T-cell (primary cell): ENCODE measurements around the gene SEZ6L. TPM values are rescaled to one million over a fixed set of nuclear protein-coding genes. Genes with fewer than 3 reads are reported as not detected.

Source experiments
- ATAC-seq, 4 experiments: fragments of 200-7000 bp in 3 of 4; fragments of 150-1000 bp in 1 of 4; cut with Tn5 transposase; replicated peaks in 1 of 4; 1 replicate in 3 of 4; 2 replicates in 1 of 4; pipeline ENCODE4 v1.10.0; 2021; ENCODE audit warnings: moderate library complexity in 3 of 4, mild to moderate bottlenecking in 2 of 4, moderate number of reproducible peaks in 1 of 4
- CTCF ChIA-PET, 2 donors: fragments of 300-600 bp; sonication (Branson Sonifier 250); formaldehyde crosslinking; loops; one replicate each; lab custom pipeline; 2022; ENCODE audit warnings: antibody characterized with exemption in 2 of 2; lab: Charles Lee
- POLR2A ChIA-PET, 2 donors: fragments of 300-600 bp; sonication (Branson Sonifier 250); formaldehyde crosslinking; loops; one replicate each; lab custom pipeline; 2022; ENCODE audit warnings: antibody characterized with exemption in 2 of 2; lab: Charles Lee
- DNase-seq, 35 experiments: peaks; one replicate each; pipeline versions ENCODE4 v3.0.0 to v3.0.0-alpha.2; 2013 to 2023
- H3K27ac ChIP-seq: one replicate; pipeline ENCODE4 v1.5.1; 2013; ENCODE audit warnings: low read length
- H3K27me3 ChIP-seq, 2 experiments: replicated peaks in 1 of 2; 1 replicate in 1 of 2; 2 replicates in 1 of 2; pipeline versions ENCODE4 v1.6.1 to v1.7.0; 2013; ENCODE audit warnings: low read length in 1 of 2, mixed read lengths in 1 of 2; ENCODE audit not compliant: control insufficient read depth in 2 of 2, insufficient read depth in 2 of 2; ENCODE audit errors: extremely low read depth in 1 of 2
- H3K36me3 ChIP-seq, 2 donors: 1 replicate in 1 of 2; 2 replicates in 1 of 2; pipeline versions ENCODE4 v1.6.1 to v1.7.0; 2013; ENCODE audit warnings: low read length in 1 of 2; ENCODE audit not compliant: control insufficient read depth in 2 of 2, insufficient read depth in 1 of 2; ENCODE audit errors: extremely low read depth in 1 of 2
- H3K4me1 ChIP-seq, 2 experiments: 1 replicate in 1 of 2; 2 replicates in 1 of 2; pipeline versions ENCODE4 v1.6.1 to v1.7.0; 2013; ENCODE audit warnings: low read length in 2 of 2, mixed read lengths in 1 of 2; ENCODE audit not compliant: insufficient read depth in 2 of 2, control insufficient read depth in 1 of 2; ENCODE audit errors: extremely low read depth in 1 of 2
- H3K4me3 ChIP-seq, 2 donors: 1 replicate in 1 of 2; 2 replicates in 1 of 2; pipeline versions ENCODE4 v1.5.1 to v1.7.0; 2013; ENCODE audit warnings: mild to moderate bottlenecking in 2 of 2, low read length in 1 of 2, moderate library complexity in 1 of 2; ENCODE audit not compliant: control insufficient read depth in 1 of 2; ENCODE audit errors: extremely low read depth in 1 of 2
- H3K9me3 ChIP-seq: 2 replicates; pipeline ENCODE4 v1.7.0; 2013
- H3K27ac Mint-ChIP-seq, 2 donors: one replicate each; pipeline ENCODE4 v1.8.0; 2020 to 2021; ENCODE audit warnings: mild to moderate bottlenecking in 2 of 2, mixed read lengths in 2 of 2
- H3K27me3 Mint-ChIP-seq, 2 donors: one replicate each; pipeline ENCODE4 v1.8.0; 2021 to 2022; ENCODE audit warnings: mixed read lengths in 2 of 2
- H3K36me3 Mint-ChIP-seq: one replicate; pipeline ENCODE4 v1.8.0; 2021; ENCODE audit warnings: mixed read lengths
- H3K4me1 Mint-ChIP-seq, 3 donors: one replicate each; pipeline ENCODE4 v1.8.0; 2020 to 2022; ENCODE audit warnings: mixed read lengths in 3 of 3, mild to moderate bottlenecking in 1 of 3
- H3K4me3 Mint-ChIP-seq, 3 donors: one replicate each; pipeline ENCODE4 v1.8.0; 2020 to 2022; ENCODE audit warnings: mild to moderate bottlenecking in 3 of 3, mixed read lengths in 3 of 3, moderate library complexity in 3 of 3
- H3K9me3 Mint-ChIP-seq, 3 donors: one replicate each; pipeline ENCODE4 v1.8.0; 2020 to 2022; ENCODE audit warnings: mixed read lengths in 3 of 3
- WGBS: methylation state at CpG from one replicate; pipeline ENCODE4 v1.1.5; 2013; ENCODE audit warnings: missing lambda C conversion rate; ENCODE audit not compliant: insufficient coverage; 5-methylcytosine and 5-hydroxymethylcytosine counted together
- total RNA-seq, 35 experiments: library from RNA in 6 of 35; stranded (reverse) in 6 of 35; fragments of 120-200 nt in 1 of 35; gene quantifications; one replicate each; pipeline versions ENCODE4 v1.2.1 to v1.2.4 and lab custom pipeline; 2013 to 2026

Gene SEZ6L
- total RNA-seq, 5 donors from 2014 or later (not counting 1 experiment from before 2014, with no cell fraction given): not detected

DNA sequence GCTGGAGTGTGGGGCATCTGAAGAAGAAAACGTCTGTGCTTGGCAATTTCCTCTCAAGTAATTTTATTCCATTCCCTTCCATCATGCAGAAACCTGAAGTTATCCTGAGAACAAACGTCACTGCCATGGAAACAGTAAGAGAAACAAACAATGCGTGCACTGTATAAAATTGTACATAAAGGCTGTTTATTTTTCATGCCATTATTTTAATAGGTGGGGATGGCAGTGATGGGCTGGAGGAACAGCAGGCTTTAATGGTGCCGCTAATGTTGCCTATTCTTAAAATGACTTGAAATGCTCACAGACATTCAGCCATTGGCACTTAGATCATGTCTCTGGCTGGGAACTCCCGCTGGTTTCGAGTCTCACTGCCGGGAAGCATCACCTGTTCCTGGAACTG is 7.5 kb upstream of the SEZ6L start:
- H3K4me1 ChIP-seq: no peaks in the 10 kb centered on the region
- ChIA-PET POLR2A (no interaction called here), CTCF (no interaction called here)
- peaks cover 0 to 3% (median 0%) of the 10 kb centered on the region in 3 donors for H3K9me3 Mint-ChIP-seq
- no peak overlapping the region for H3K27ac ChIP-seq
- H3K36me3 ChIP-seq: no peaks in the 10 kb centered on the region
- H3K36me3 Mint-ChIP-seq: no peaks in the 10 kb centered on the region
- H3K4me3 ChIP-seq: no peak overlapping the region
- H3K4me3 Mint-ChIP-seq: no peak overlapping the region
- H3K27me3 Mint-ChIP-seq: peaks cover 21 to 47% of the 10 kb centered on the region in 2 donors
- DNase-seq: no peak
- WGBS: 87% methylated on average over 4 of the region's 7 CpGs
- H3K9me3 ChIP-seq: no peaks in the 10 kb centered on the region
- ATAC-seq: no peak
- no peaks in the 10 kb centered on the region for H3K4me1 Mint-ChIP-seq
- peaks cover 0 to 4% of the 10 kb centered on the region in 2 experiments for H3K27me3 ChIP-seq
- no peak overlapping the region for H3K27ac Mint-ChIP-seq

GRCh38 chr22:26162926-26163325 is 6.3 kb upstream of the SEZ6L start:
- peaks cover 0 to 3% (median 0%) of the 10 kb centered on the region in 3 donors for H3K9me3 Mint-ChIP-seq
- ATAC-seq: no peak
- POLR2A ChIA-PET: no interaction called here
- no peak overlapping the region for H3K4me3 Mint-ChIP-seq
- Histone ChIP-seq H3K9me3 (no peaks in the 10 kb centered on the region), H3K4me3 (no peak overlapping the region), H3K27ac (no peak overlapping the region), H3K4me1 (no peaks in the 10 kb centered on the region), H3K27me3 (peaks cover 0 to 8% of the 10 kb centered on the region in 2 experiments), H3K36me3 (no peaks in the 10 kb centered on the region)
- no peaks in the 10 kb centered on the region for H3K4me1 Mint-ChIP-seq
- no peaks in the 10 kb centered on the region for H3K36me3 Mint-ChIP-seq
- DNase-seq: no peak
- H3K27ac Mint-ChIP-seq: no peak overlapping the region
- peaks cover 32 to 56% of the 10 kb centered on the region in 2 donors for H3K27me3 Mint-ChIP-seq
- no CpG with 5 or more reads among the region's 4 CpGs for WGBS
- CTCF ChIA-PET: no interaction called here

DNA sequence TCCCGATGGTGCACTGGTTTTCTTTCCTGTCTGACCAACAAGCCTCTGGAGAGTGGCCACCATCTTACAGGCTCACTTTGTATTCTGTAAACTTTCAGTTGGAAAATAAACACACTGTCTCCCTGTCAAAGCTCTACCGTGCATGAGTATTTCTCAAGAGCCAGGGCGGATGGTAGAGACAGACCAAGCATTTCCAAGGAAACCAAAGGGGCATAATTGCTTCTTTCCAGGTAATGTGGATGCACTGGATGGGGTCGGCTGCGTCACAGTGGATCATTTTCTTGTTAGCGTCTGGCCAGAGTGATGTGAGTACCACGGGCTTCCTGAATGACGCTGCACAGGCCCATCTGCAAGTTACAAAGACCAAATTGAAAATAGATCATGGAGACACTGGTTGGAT is 5.1 kb upstream of the SEZ6L start:
- Mint-ChIP-seq H3K36me3 (no peaks in the 10 kb centered on the region), H3K27me3 (peaks cover 38 to 61% of the 10 kb centered on the region in 2 donors), H3K4me1 (peaks cover 6 to 7% (median 6%) of the 10 kb centered on the region in 3 donors), H3K4me3 (no peak overlapping the region), H3K27ac (no peak overlapping the region), H3K9me3 (no peaks in the 10 kb centered on the region)
- peaks cover 0 to 20% of the 10 kb centered on the region in 2 experiments for H3K27me3 ChIP-seq
- no peaks in the 10 kb centered on the region for H3K36me3 ChIP-seq
- ChIA-PET CTCF (no interaction called here), POLR2A (no interaction called here)
- WGBS: 81% methylated on average over 7 of the region's 8 CpGs
- no peaks in the 10 kb centered on the region for H3K9me3 ChIP-seq
- H3K4me3 ChIP-seq: no peak overlapping the region
- ATAC-seq (no peak), DNase-seq (no peak)
- H3K27ac ChIP-seq: no peak overlapping the region
- H3K4me1 ChIP-seq: no peaks in the 10 kb centered on the region

GRCh38 chr22:26168330-26168851 is 871 bp upstream of the SEZ6L start:
- Mint-ChIP-seq H3K27ac (peak overlapping the region in 1 of 2 donors; percentile 25), H3K4me1 (peaks cover 6 to 7% (median 6%) of the 10 kb centered on the region in 3 donors), H3K4me3 (peak overlapping the region in 1 of 3 donors; percentile 74), H3K36me3 (no peaks in the 10 kb centered on the region), H3K27me3 (peaks cover 60 to 70% of the 10 kb centered on the region in 2 donors), H3K9me3 (no peaks in the 10 kb centered on the region)
- no peak for ATAC-seq
- ChIA-PET POLR2A (no interaction called here), CTCF (no interaction called here)
- Histone ChIP-seq H3K4me3 (no peak overlapping the region), H3K27me3 (peaks cover 3 to 35% of the 10 kb centered on the region in 2 experiments), H3K36me3 (no peaks in the 10 kb centered on the region), H3K27ac (no peak overlapping the region), H3K4me1 (peaks cover 0 to 4% of the 10 kb centered on the region in 2 experiments), H3K9me3 (no peaks in the 10 kb centered on the region)
- DNase-seq: no peak
- WGBS: 10% methylated on average over 5 of the region's 9 CpGs

DNA sequence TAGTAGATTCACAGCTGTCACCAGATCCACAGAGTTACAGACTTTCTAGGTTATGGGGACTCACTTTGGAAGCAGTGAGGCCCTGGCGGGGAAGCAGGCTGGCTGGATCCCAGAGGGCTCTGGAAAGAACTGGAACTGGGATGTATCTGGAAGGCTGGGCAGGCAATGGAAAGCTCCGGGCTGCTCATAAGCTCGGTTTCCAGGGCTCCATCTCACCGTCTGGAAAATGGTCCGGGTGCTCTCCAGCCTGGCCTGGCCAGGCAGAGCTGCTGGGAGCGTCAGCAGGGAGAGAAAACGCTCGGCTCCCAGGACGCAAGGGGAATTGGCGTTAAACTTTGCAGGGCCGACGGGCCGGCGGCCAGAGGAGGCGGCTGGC is 335 bp upstream of the SEZ6L start:
- DNase-seq (no peak), ATAC-seq (no peak)
- H3K27ac Mint-ChIP-seq: peak overlapping the region in 1 of 2 donors; percentile 25
- Histone ChIP-seq H3K9me3 (no peaks in the 10 kb centered on the region), H3K4me3 (no peak overlapping the region), H3K36me3 (no peaks in the 10 kb centered on the region), H3K27ac (no peak overlapping the region), H3K4me1 (peaks cover 0 to 4% of the 10 kb centered on the region in 2 experiments), H3K27me3 (peaks cover 3 to 35% of the 10 kb centered on the region in 2 experiments)
- H3K27me3 Mint-ChIP-seq: peaks cover 66 to 72% of the 10 kb centered on the region in 2 donors
- WGBS: 14% methylated on average over 12 of the region's 15 CpGs
- H3K36me3 Mint-ChIP-seq: no peaks in the 10 kb centered on the region
- ChIA-PET CTCF (no interaction called here), POLR2A (no interaction called here)
- H3K4me3 Mint-ChIP-seq: peak overlapping the region in 1 of 3 donors; percentile 74
- no peaks in the 10 kb centered on the region for H3K9me3 Mint-ChIP-seq
- peaks cover 6 to 7% (median 6%) of the 10 kb centered on the region in 3 donors for H3K4me1 Mint-ChIP-seq

GRCh38 chr22:26170112-26170492 is 840 bp downstream of the SEZ6L start:
- Histone ChIP-seq H3K9me3 (no peaks in the 10 kb centered on the region), H3K27me3 (peaks cover 3 to 40% of the 10 kb centered on the region in 2 experiments), H3K27ac (no peak overlapping the region), H3K4me3 (no peak overlapping the region), H3K36me3 (no peaks in the 10 kb centered on the region), H3K4me1 (peaks cover 0 to 4% of the 10 kb centered on the region in 2 experiments)
- peak overlapping the region in 1 of 3 donors; percentile 35 for H3K4me3 Mint-ChIP-seq
- ATAC-seq (no peak), DNase-seq (no peak)
- peaks cover 6 to 7% (median 6%) of the 10 kb centered on the region in 3 donors for H3K4me1 Mint-ChIP-seq
- POLR2A ChIA-PET: no interaction called here
- no CpG with 5 or more reads among the region's 11 CpGs for WGBS
- H3K27ac Mint-ChIP-seq: no peak overlapping the region
- H3K36me3 Mint-ChIP-seq: no peaks in the 10 kb centered on the region
- CTCF ChIA-PET: no interaction called here
- H3K9me3 Mint-ChIP-seq: no peaks in the 10 kb centered on the region
- peaks cover 70 to 76% of the 10 kb centered on the region in 2 donors for H3K27me3 Mint-ChIP-seq
